Activated CD4-positive, alpha-beta T cell treated with anti-CD3 and anti-CD28 coated beads, Interleukin-2, amount 10 ng/mL, durations not matched to agents 24 days and 14 days (primary cell): ENCODE data around the gene CMYA5. TPM values are rescaled to one million over a fixed set of nuclear protein-coding genes. Genes with fewer than 3 reads are reported as not detected.
A peak's percentile ranks its signal among the peaks of the same experiment; 100 is the strongest.

Experiments used
- DNase-seq: peaks from one replicate; pipeline ENCODE4 v3.0.0; 2022
- H3K27ac Mint-ChIP-seq: one replicate; pipeline ENCODE4 v1.8.0; 2022; ENCODE audit warnings: mild to moderate bottlenecking, mixed read lengths
- H3K27me3 Mint-ChIP-seq: one replicate; pipeline ENCODE4 v1.8.0; 2022; ENCODE audit warnings: mixed read lengths
- H3K36me3 Mint-ChIP-seq: one replicate; pipeline ENCODE4 v1.8.0; 2022; ENCODE audit warnings: low read depth, mild to moderate bottlenecking, mixed read lengths
- H3K4me1 Mint-ChIP-seq: one replicate; pipeline ENCODE4 v1.8.0; 2021; ENCODE audit warnings: mixed read lengths
- H3K4me3 Mint-ChIP-seq: one replicate; pipeline ENCODE4 v1.8.0; 2022; ENCODE audit warnings: mild to moderate bottlenecking, moderate library complexity, mixed read lengths
- H3K9me3 Mint-ChIP-seq: one replicate; pipeline ENCODE4 v1.8.0; 2021; ENCODE audit warnings: mixed read lengths
- intact Hi-C: fragments of 100-400 bp; cut with micrococcal nuclease; formaldehyde crosslinking; loops from one replicate; pipeline ENCODE4 v1.15.1; 2023
- total RNA-seq: library from RNA; stranded (reverse); gene quantifications from 2 replicates; pipeline ENCODE4 v1.2.3, GENCODE V29; 2022

The CMYA5 gene
- total RNA-seq, 1 donor from 2014 or later: 0.12 TPM

- H3K27ac Mint-ChIP-seq: no peak overlapping the region
- no peaks in the 10 kb centered on the region for H3K9me3 Mint-ChIP-seq
- no peaks in the 10 kb centered on the region for H3K36me3 Mint-ChIP-seq
- no peak overlapping the region for H3K4me3 Mint-ChIP-seq
- no peak for DNase-seq
- intact Hi-C loops: no loop called here
- peaks cover 8% of the 10 kb centered on the region for H3K27me3 Mint-ChIP-seq
- no peaks in the 10 kb centered on the region for H3K4me1 Mint-ChIP-seq
These were observed 144.6 kb downstream of the CMYA5 start for GRCh38 chr5:79834098-79834753.

- DNase-seq: no peak
- Mint-ChIP-seq H3K4me3 (no peak overlapping the region), H3K4me1 (no peaks in the 10 kb centered on the region), H3K27ac (no peak overlapping the region), H3K36me3 (no peaks in the 10 kb centered on the region), H3K27me3 (peaks cover 7% of the 10 kb centered on the region), H3K9me3 (no peaks in the 10 kb centered on the region)
- intact Hi-C loops: no loop called here
These were observed 145.4 kb downstream of the CMYA5 start for GRCh38 chr5:79834754-79835714.

- no peaks in the 10 kb centered on the region for H3K9me3 Mint-ChIP-seq
- no peak overlapping the region for H3K27ac Mint-ChIP-seq
- intact Hi-C loops: no loop called here
- no peak for DNase-seq
- H3K36me3 Mint-ChIP-seq: no peaks in the 10 kb centered on the region
- peaks cover 8% of the 10 kb centered on the region for H3K27me3 Mint-ChIP-seq
- no peaks in the 10 kb centered on the region for H3K4me1 Mint-ChIP-seq
- H3K4me3 Mint-ChIP-seq: no peak overlapping the region
These were observed 148.3 kb downstream of the CMYA5 start for GRCh38 chr5:79837761-79838551.

GRCh38 chr5:79840084-79840990 is 150.7 kb downstream of the CMYA5 start:
- DNase-seq: no peak
- peaks cover 8% of the 10 kb centered on the region for H3K27me3 Mint-ChIP-seq
- H3K4me3 Mint-ChIP-seq: no peak overlapping the region
- no peak overlapping the region for H3K27ac Mint-ChIP-seq
- intact Hi-C loops: no loop called here
- peaks cover 2% of the 10 kb centered on the region for H3K4me1 Mint-ChIP-seq
- H3K9me3 Mint-ChIP-seq: no peaks in the 10 kb centered on the region
- H3K36me3 Mint-ChIP-seq: no peaks in the 10 kb centered on the region

- DNase-seq: no peak
- Mint-ChIP-seq H3K4me1 (peaks cover 11% of the 10 kb centered on the region), H3K36me3 (no peaks in the 10 kb centered on the region), H3K27me3 (peaks cover 8% of the 10 kb centered on the region), H3K9me3 (no peaks in the 10 kb centered on the region), H3K27ac (no peak overlapping the region), H3K4me3 (no peak overlapping the region)
- intact Hi-C loops: no loop called here
These were observed 151.5 kb downstream of the CMYA5 start for GRCh38 chr5:79841172-79841571.

- no peak overlapping the region for H3K4me3 Mint-ChIP-seq
- no peak for DNase-seq
- H3K27ac Mint-ChIP-seq: no peak overlapping the region
- no peaks in the 10 kb centered on the region for H3K36me3 Mint-ChIP-seq
- H3K4me1 Mint-ChIP-seq: peaks cover 12% of the 10 kb centered on the region
- H3K9me3 Mint-ChIP-seq: no peaks in the 10 kb centered on the region
- peaks cover 8% of the 10 kb centered on the region for H3K27me3 Mint-ChIP-seq
- intact Hi-C loops: no loop called here
These were observed 152.6 kb downstream of the CMYA5 start for GRCh38 chr5:79842006-79842881.

GRCh38 chr5:79842991-79843390 is 153.4 kb downstream of the CMYA5 start:
- Mint-ChIP-seq H3K36me3 (no peaks in the 10 kb centered on the region), H3K9me3 (peaks cover 3% of the 10 kb centered on the region), H3K4me3 (no peak overlapping the region), H3K27ac (no peak overlapping the region), H3K27me3 (peaks cover 8% of the 10 kb centered on the region), H3K4me1 (peaks cover 16% of the 10 kb centered on the region)
- DNase-seq: no peak
- intact Hi-C loops: no loop called here

GRCh38 chr5:79843450-79844388 is 154.1 kb downstream of the CMYA5 start:
- intact Hi-C loops: loop anchor here (2.0 kb wide), 1 partner anchor 107 kb away; no protein-coding TSS in a partner anchor

GRCh38 chr5:79844571-79844970 is 154.9 kb downstream of the CMYA5 start:
- Mint-ChIP-seq H3K4me3 (no peak overlapping the region), H3K4me1 (peaks cover 21% of the 10 kb centered on the region), H3K27ac (no peak overlapping the region), H3K9me3 (peaks cover 3% of the 10 kb centered on the region), H3K36me3 (no peaks in the 10 kb centered on the region), H3K27me3 (peaks cover 5% of the 10 kb centered on the region)
- DNase-seq: no peak
- intact Hi-C loops: loop anchor here (2.0 kb wide), 1 partner anchor 108 kb away; no protein-coding TSS in a partner anchor

More at GRCh38 chr5:79843450-79844388, 154.1 kb downstream of the CMYA5 start:
- no peak overlapping the region for H3K4me3 Mint-ChIP-seq
- H3K36me3 Mint-ChIP-seq: no peaks in the 10 kb centered on the region
- H3K27ac Mint-ChIP-seq: no peak overlapping the region
- H3K27me3 Mint-ChIP-seq: peaks cover 8% of the 10 kb centered on the region
- H3K4me1 Mint-ChIP-seq: peaks cover 21% of the 10 kb centered on the region
- peaks cover 3% of the 10 kb centered on the region for H3K9me3 Mint-ChIP-seq
- DNase-seq: no peak

- Mint-ChIP-seq H3K4me3 (peak overlapping the region; percentile 9), H3K27me3 (peaks cover under 1% of the 10 kb centered on the region), H3K4me1 (peaks cover 21% of the 10 kb centered on the region), H3K9me3 (peaks cover 3% of the 10 kb centered on the region), H3K36me3 (no peaks in the 10 kb centered on the region), H3K27ac (peak overlapping the region; percentile 75)
- DNase-seq: peak; percentile 75
- intact Hi-C loops: loop anchor here (2.0 to 5.0 kb wide), 3 partner anchors 109 to 608 kb away; partner anchors contain the start of genes JMY and TENT2
These were observed 156.0 kb downstream of the CMYA5 start for GRCh38 chr5:79845448-79846197.

GRCh38 chr5:79846198-79846521 is 156.5 kb downstream of the CMYA5 start:
- peak overlapping the region; percentile 75 for H3K27ac Mint-ChIP-seq
- intact Hi-C loops: loop anchor here (5.0 kb wide), 2 partner anchors 234 to 609 kb away; partner anchors contain the start of genes JMY and TENT2
- no peak for DNase-seq
- no peaks in the 10 kb centered on the region for H3K36me3 Mint-ChIP-seq
- H3K27me3 Mint-ChIP-seq: no peaks in the 10 kb centered on the region
- H3K4me1 Mint-ChIP-seq: peaks cover 21% of the 10 kb centered on the region
- no peak overlapping the region for H3K4me3 Mint-ChIP-seq
- H3K9me3 Mint-ChIP-seq: peaks cover 3% of the 10 kb centered on the region
